Gastrocnemius medialis (tissue), 4 donors: ENCODE results near the gene ZBTB20.

ENCODE experiments used
- POLR2A ChIP-seq, 2 donors: fragments of 450-650 bp; IDR thresholded peaks; one replicate each; pipeline ENCODE4 v1.6.1; 2017; ENCODE audit warnings: antibody characterized with exemption in 2 of 2, mild to moderate bottlenecking in 2 of 2, moderate library complexity in 2 of 2
- TF ChIP-seq, protein P1 (sequence below), 5 experiments: fragments of 450-650 bp in 3 of 5; fragments of 200-600 bp in 2 of 5; sonication (generic) in 2 of 5; IDR thresholded peaks in 4 of 5; conservative IDR thresholded peaks in 1 of 5; 1 replicate in 4 of 5; 2 replicates in 1 of 5; pipeline ENCODE4 v1.5.1; 2016 to 2019; ENCODE audit warnings: antibody characterized with exemption in 5 of 5, mild to moderate bottlenecking in 3 of 5, moderate library complexity in 3 of 5

DNA sequence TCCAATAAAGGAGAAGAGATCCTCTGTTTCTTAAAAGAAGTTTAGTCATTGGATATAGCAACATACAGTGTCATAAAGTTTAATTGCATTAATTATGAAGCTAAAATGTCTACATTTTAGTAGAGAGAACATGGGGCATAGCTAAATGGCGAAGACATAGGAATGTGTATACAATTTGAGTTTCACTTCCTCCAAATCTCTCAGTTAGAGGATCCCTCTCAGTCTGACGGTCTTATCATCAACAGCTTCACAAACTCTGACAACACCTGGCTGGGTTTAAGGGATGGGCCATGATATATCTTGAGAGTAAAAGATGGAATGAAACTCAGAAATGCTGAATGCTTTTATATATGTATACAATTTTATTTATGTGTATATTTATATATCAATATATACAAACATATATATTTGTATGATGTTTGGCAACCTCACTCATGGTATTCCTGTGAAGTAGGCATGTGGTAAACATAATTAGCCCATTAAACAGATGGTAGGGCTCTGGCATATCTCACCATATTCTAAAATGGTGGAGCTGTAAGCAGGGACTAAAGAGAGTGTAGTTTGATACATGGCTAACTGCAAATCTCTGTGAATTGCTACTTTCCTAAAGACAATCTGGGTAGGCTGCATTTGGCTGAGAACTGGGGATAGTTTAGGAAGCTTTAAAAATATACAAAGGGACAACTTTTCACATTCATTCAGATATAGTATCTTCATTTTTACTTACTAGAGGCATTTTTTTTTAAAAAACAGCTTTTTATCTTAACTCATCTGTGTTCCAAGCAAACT lies 741.7 kb downstream of the ZBTB20 start:
- TF ChIP-seq, protein P1, sequence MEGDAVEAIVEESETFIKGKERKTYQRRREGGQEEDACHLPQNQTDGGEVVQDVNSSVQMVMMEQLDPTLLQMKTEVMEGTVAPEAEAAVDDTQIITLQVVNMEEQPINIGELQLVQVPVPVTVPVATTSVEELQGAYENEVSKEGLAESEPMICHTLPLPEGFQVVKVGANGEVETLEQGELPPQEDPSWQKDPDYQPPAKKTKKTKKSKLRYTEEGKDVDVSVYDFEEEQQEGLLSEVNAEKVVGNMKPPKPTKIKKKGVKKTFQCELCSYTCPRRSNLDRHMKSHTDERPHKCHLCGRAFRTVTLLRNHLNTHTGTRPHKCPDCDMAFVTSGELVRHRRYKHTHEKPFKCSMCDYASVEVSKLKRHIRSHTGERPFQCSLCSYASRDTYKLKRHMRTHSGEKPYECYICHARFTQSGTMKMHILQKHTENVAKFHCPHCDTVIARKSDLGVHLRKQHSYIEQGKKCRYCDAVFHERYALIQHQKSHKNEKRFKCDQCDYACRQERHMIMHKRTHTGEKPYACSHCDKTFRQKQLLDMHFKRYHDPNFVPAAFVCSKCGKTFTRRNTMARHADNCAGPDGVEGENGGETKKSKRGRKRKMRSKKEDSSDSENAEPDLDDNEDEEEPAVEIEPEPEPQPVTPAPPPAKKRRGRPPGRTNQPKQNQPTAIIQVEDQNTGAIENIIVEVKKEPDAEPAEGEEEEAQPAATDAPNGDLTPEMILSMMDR (IDR thresholded peaks at IDR 0.05 in 4 of 5, conservative IDR thresholded peaks at IDR 0.05 in 1 of 5) = no peak
- TF ChIP-seq POLR2A (IDR thresholded peaks at IDR 0.05) = no peak
